SK-MEL-5 (cell line): Measurements from ENCODE around the gene HOXB6. TPM values are rescaled to one million over a fixed set of nuclear protein-coding genes. Genes with fewer than 3 reads are reported as not detected.

Source experiments
- DNase-seq: peaks from one replicate; pipeline ENCODE4 v3.0.0-alpha.2; 2016; ENCODE audit warnings: low read depth, low spot score
- in situ Hi-C: cut with HindIII; loops from 2 replicates; pipeline ENCODE4 v1.10.0; 2016; ENCODE audit warnings: low sequenced_read_pairs, high pct_unique_total_duplicates, low pct_unique_long_range_greater_than_20kb
- total RNA-seq: library from RNA; depleted of rRNA; stranded (reverse); fragments of >200 nt; shearing (Covaris generic); gene quantifications from 2 replicates; pipeline ENCODE4 v1.2.3, GENCODE V29; 2014

HOXB6 gene
- total RNA-seq, 1 experiment from 2014 or later: 2.8 TPM

DNA sequence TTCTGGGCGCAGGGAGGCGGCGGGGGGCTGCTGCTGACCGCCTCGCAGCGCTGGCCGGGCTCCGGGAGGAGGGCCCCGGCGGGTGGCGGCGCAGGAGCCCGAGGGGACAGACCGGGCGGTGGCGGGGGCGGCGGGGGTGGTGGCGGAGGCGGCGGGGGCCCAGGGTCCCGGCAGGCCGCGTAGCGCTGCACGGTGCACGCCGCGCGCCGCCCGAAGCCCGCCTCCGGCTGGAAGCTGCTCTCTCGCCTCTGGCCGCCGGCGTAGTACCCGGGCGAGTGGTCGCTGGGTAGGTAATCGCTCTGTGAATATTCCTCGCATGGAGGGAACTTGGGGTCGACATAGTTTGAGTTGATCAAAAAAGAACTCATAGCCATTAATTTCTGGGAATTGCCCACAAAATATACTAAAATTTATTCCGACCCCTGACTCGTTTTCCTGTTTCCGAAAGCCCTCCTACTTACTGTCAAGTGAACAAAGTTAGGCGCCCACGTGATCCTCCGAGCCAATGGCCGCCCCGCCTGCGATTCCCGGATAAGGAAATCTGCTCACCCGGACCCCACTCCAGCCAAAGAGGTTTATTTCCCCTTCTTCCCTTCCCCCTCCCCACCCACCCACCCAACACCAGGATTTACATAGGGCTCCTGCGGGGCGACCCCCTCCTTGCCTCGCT is 26.7 kb downstream of the HOXB6 start, which contains the start of gene HOXB4:
HOXB4 (minus strand) TSS at position 405 of the 670 bp plus-strand sequence; CDS start at position 374, 31 bp downstream.
- in situ Hi-C loops: no loop called here
- DNase-seq: no peak

DNA sequence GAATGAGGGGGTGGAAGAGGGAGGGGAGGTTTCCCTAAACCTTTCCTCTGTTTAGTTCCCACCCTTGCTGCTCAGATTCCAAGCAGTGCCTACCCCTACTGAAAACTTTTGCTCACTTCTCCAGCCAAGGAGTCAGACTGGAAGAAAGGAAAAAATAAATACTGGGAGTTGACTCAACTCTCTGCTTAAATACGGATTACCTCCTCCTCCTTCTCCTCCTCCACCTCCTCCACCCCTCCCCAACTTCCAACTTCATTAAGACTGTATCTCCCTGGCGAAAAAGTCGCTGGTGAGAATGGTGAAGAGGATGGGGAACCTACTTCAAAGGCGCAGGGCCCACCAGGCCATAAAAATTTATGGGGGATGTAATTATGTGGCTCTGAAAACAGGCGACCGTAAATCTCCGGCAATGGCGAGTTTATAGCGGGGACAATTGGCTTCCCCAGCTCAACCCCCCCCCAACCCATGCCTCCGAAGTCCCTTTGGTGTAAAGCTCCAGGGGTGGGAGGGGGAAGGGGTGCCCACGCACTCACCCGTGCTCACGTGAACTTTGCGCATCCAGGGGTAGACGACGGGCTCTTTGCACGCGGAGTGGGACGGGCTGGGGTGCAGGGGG is 27.3 kb downstream of the HOXB6 start:
- in situ Hi-C loops: no loop called here
- DNase-seq: no peak

DNA sequence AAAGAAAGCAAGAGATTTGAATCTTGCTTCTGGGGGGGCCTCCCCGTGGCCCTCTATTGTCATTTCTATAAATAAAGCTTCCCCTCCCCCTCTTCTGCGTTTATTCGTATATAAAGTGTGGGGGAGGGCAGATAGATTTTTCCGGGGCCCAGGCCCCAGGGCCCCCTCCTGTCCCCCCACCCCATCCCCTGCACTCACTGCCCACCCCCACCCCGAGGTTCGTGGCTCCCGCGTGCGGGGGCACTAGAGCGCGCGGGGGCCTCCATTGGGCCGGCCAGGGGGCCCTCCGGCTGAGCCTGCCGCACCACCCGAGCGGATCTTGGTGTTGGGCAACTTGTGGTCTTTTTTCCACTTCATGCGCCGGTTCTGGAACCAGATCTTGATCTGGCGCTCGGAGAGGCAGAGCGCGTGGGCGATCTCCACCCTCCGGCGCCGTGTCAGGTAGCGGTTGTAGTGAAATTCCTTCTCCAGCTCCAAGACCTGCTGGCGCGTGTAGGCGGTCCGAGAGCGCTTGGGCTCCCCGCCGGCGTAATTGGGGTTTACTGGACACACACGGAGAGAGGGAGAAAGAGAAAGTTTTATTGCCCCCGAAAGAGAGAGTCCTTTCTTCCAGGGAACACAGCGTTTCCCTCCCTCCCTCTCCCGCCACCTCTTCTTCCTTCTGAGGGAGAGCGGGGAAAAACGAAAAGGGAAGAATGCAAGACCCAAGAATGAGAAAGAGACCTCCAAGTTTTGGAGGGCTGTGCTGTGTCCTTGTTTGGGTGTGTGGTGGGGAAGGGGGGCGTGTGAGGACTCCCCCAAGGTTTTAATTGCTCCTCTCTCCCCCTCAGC is 28.1 kb downstream of the HOXB6 start:
- DNase-seq: no peak
- in situ Hi-C loops: no loop called here

DNA sequence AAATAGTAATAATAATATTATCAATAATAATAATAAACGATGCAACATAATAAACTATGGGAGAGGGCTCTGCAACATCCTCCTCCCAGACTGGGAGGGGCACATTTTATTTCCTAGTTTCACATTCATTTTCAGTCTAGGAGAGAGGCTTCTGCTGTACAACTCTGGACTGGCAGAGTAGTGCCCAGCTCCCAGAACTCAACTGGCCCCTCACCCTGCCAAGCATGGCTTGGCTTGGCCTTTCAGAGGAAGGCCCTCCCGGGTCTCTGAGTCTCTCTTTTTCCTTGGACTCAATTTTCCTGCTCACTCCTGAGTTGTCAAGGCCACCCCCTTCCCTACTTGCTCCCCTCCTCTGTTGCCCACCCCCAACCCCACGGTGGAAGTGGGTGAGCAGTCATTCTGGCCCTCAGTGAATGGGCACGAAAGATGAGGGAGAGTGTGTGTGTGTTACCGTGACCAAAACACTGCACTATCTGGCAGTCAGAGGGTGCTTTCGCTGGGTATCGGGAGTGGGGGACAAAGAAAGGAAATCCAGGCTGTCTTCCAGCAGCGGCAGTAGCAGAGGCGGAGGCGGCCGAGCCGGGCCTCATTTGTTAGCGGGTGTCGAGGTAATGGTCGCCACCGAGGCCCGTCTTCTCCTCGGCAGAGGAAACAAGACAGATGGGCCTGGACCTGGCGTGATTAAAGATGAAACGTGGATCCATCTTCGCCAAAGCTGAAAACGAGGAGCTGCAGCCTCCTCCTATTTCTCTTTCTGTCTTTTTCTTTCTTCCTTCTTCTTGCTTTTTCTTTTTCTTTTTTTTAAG is 28.9 kb downstream of the HOXB6 start:
- in situ Hi-C loops: no loop called here
- DNase-seq: no peak

DNA sequence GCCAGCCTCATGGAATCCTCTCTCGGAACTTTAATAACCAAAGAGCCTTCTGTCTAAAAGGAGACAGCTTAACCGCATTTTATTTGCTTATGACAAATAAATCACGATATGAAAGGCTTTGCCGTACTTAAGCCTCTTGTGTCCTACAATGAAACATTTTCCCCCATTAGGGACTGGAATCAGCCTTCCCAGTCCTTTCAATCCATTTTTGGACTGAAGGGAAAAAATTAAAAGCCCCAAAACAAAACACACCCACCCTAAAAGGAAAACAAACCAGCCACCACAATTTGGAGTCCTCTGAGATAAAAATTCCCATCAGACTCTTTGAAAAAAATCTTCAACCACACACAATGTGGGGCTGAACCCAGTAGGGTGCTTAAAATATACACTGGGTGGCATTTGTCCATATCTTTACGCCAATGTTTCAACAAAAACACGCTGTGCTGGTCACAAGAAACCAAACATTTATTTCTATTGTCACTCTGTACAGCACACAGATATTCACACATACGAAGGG is 29.7 kb downstream of the HOXB6 start:
- in situ Hi-C loops: no loop called here

DNA sequence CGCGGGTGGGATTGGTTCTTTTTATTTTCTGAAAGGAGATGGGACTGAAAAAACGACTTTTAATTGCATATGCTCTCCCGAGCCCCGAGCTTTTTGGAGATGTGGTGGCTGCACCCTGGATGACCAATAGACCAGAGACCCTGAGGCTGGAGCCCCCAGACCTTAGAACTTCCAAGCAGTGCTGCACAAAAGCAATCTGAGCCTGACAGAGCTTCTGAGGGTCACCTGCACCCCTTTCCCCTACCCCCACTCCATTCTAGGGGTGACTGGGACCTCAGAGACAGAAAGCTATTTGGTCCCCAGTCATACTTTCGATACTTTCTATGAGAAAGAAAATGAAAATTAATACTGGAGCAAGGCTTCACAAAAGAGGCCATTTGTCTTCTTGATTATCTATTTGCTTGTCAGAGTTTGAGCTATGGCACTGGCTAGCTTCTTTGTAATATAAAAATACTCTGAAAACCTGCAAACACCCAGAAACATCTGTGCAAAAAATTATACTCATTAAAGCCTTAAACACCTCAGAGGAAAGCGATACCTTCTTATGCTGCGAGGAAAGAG is 30.2 kb downstream of the HOXB6 start:
- DNase-seq: no peak
- in situ Hi-C loops: no loop called here

More for the DNA sequence above, 29.7 kb downstream of the HOXB6 start:
- DNase-seq: peak; percentile 32

DNA sequence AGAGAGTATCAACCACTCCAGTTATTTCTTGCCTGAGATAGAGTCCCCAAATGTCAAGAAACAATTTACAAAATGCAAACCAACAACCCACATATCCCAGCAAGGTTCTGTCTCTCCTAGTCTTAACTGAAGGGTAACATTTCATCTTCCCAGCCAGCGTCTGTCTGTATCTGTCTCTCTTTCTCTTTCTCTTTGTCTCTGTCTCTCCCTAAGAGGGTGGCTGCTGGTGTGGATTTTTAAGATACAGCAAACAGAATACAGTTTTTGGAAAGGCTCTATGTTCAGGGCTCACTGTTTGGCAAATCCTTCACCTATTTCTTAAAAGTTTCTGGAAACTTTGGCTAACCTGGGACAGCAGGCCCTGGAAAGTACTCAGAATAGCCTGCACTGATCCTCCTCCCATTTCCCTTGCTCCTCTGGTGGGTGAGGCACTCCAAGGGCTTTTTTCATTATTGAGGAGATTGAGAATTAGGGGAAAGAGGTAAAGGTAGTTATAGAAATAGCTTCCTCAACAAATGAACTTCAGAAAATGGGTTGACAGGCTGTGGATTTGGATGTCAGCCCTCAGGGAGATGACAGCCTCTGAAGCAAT is 32.9 kb downstream of the HOXB6 start:
- no peak for DNase-seq

DNA sequence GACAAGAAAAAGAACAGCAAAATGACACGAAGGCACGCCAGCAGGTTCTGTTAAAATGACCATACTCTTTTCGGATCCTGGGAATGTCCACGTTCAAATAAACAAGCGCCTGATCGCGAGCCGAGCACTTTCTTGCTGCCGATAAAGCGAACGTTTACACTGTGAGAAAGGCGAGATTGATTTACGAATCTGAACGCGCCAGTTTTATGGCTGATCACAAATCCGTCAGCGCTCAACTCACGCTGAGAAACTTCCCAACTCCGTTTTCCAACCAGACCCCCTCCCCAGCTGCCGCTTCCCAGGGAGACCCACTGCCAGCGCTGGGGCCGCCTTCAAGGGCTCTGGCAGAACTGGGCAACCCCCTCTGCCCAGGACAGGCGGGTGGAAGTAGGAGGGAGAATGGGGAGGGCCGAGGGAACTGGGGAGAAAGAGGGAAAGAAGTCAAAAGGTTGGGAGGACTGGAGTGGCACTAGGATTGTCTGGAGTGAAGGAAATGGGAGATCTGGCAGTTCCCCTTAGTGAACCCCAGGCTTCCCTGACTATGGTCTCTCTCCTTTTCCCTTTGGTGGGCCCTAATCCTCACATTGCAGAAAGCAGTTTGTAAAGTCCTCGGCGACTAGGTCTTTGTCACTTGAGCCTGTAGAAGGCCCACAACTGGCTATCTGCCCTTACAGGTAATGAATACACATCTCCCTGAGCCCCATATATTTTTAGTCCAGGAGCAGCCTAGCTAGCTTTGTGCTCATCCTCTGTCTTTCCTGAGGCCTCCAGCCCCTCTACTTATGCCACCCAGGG is 33.6 kb downstream of the HOXB6 start:
- in situ Hi-C loops: no loop called here
- no peak for DNase-seq

More for the DNA sequence above, 32.9 kb downstream of the HOXB6 start:
- in situ Hi-C loops: no loop called here

DNA sequence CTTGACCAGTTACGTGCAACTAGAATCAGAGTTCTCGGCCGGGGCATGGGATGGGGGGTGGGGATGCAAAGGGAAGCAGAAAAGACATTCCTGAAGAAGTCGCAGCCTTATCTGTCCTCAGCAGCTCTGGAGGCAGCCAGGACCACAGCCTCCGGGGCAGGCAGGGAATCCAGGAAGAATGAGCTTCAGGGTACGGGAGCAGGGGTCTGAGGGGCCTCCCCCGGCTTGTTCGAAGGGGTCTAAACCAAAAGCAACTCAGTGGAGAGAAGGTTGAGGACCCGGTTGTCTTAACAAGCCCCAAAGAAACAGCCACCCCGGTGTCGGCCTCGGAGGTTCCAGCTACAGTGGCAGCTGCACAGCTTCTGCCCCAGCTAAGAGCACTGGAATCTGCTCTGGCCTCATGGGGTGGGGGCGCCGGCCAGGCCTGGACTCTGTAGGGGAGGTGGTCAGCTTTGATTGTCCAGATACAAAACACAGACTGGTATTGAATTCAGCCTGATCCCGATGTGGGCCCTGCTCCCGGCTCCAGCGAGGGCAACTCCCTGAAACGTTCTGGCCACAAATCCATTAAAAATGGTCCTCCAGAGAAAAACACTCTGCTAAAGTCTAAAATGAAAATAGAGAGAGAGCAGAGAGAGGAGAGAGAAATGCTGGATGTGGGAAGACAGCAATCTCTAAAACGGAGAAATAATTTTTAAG is 34.3 kb downstream of the HOXB6 start:
- DNase-seq: no peak
- in situ Hi-C loops: no loop called here

DNA sequence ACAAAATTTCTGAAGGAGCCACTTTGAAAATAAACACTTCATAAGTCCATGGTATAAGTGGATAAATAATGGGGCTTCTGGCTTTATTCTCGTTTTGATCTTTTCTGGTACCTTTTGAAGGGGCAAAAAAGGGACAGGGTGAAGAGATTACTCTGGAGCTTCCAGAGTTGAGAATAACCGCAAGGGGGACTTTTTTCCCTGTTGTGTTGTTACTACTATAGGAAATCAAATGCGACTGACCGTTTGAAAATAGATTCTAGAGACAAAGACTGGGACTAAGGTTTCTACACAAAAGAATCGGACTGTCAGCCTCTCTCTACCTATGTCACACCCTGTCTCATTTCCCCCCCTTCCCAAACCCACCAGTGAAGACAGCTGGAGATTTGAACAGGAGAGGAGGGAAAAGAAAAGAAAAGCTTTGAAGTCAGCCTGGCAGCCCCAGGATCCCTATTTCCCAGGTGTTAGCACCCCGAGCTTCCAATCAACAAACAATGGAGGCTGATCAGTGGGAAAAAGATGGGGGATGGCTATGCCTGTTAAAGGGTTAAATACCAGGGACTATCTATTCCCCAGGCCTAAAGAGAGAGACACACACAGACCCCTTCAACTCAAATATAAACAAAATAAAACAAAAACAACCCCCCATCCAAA is 35.0 kb downstream of the HOXB6 start:
- in situ Hi-C loops: no loop called here
- no peak for DNase-seq

DNA sequence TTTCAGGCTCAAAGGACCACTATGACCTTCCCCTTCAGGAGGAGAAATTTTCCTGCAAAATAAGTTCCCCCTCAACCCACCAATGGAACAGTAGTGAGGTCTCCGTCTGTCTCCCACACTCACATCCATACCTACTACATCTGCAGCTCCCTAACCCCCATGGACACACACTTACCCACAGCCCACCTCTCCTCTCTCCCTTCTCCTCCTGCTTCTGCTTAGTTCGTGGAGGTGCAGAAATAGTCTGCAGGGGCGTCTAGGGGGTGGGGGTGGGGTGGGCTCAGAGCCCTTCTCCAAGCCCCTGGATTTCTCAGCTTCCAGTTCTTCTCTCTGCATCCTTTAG is 35.6 kb downstream of the HOXB6 start:
- in situ Hi-C loops: no loop called here
- DNase-seq: no peak

DNA sequence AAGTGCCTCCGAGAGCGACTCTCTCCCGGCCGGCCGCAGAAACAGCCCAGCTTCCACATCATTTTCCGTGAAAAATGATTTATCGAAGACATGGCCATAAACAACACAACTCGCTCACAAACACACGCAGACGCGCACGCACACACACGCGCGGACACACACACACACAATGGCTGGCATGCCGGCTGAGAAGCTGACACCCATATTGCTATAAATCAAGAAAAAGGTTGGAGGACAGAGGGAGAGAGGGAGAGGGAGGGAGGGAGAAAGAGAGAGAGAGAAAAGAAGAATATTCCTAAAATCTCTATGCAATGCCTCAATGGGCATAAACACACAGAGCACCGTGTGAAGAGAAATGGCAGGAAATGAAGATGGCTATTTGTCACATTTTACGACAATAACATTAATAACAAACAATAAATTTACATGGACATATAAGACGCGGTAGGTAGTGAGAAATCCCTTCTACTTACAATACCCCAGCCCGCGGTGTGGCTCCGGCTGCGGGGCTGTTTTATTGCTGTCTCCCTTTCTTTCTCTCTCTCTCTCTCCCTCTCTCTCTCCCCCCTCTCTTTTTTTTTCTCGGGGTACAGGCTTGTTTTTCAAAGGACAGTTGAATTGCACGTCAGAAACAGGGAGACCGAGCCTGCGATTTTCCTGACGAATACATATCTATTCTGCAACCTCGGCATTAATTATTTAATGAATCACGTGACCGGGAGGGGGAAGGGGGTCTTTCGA is 36.1 kb downstream of the HOXB6 start:
- in situ Hi-C loops: no loop called here

DNA sequence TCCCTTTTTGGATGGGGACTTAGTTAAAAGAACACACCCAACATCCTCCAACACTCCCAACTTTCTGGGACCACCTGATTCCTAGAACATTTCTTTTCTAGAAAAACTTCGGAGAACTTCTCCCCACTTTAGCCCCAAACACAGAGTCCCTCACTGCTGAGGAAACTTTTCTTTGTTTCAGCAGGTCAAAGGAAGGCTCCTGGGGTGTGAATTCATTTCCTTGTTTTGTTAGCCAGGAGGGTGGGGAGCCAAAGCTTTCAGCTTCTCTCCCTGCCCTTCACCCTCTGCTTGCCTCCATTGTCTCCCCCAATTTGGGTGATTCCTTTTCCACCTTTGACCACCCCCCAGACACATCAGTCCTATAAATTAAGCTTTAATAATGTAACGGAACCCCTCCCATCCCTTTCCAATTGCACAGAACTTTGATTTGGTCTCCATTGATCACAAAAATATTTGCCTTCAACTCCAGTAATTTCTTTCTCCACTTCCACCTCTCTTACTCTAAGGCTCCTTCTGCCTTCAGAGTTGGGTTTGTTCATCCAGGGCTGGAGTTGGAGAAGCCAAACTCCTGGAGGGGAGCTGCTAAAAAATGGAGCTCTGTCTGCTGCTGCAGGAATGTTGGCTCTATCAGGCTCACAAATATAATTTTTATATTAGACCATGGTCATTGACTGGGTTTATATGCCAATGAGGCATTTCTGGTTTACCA is 37.0 kb downstream of the HOXB6 start:
- no peak for DNase-seq
- in situ Hi-C loops: no loop called here

More for the DNA sequence above, 36.1 kb downstream of the HOXB6 start:
- no peak for DNase-seq

DNA sequence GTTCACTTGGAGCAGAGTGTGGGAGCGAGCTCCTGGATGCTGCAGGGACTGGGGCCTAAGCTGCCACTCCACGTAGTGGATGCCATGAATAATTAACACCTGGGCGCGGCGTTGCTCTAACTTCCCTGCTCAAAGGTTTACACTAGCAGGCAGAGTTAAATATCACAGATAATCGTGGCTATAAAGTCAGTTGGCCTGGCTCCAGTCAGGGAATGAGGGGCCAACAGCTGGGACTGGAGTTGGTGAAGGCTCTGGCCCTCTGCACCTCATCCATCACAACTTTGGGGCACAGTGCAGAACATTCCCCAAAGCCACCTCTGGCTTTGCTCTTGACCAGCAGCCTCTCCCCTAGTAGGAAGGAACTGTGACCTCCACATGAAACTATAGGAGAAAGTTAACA is 37.6 kb downstream of the HOXB6 start:
- DNase-seq: no peak
- in situ Hi-C loops: no loop called here
